IgD-negative memory B cell (primary cell): ENCODE measurements around the gene CDC73. TPM values are rescaled to one million over a fixed set of nuclear protein-coding genes. Genes with fewer than 3 reads are reported as not detected.
"Not testable (repeated sequence)": the region's sequence is repeated elsewhere in the genome, so short reads cannot be mapped to it uniquely, and the experiment has no call there.

Source experiments
- H3K27ac Mint-ChIP-seq, 3 donors: one replicate each; pipeline ENCODE4 v1.8.0; 2020 to 2022; ENCODE audit warnings: mild to moderate bottlenecking in 3 of 3, mixed read lengths in 3 of 3, moderate library complexity in 1 of 3
- H3K27me3 Mint-ChIP-seq: one replicate; pipeline ENCODE4 v1.8.0; 2021; ENCODE audit warnings: mixed read lengths
- H3K36me3 Mint-ChIP-seq: one replicate; pipeline ENCODE4 v1.8.0; 2020; ENCODE audit warnings: mild to moderate bottlenecking, mixed read lengths
- H3K4me1 Mint-ChIP-seq, 3 donors: one replicate each; pipeline ENCODE4 v1.8.0; 2020 to 2022; ENCODE audit warnings: mixed read lengths in 3 of 3, mild to moderate bottlenecking in 1 of 3
- H3K4me3 Mint-ChIP-seq, 4 donors: one replicate each; pipeline ENCODE4 v1.8.0; 2020 to 2022; ENCODE audit warnings: mild to moderate bottlenecking in 4 of 4, mixed read lengths in 4 of 4, moderate library complexity in 3 of 4
- H3K9me3 Mint-ChIP-seq, 3 donors: one replicate each; pipeline ENCODE4 v1.8.0; 2020 to 2021; ENCODE audit warnings: mixed read lengths in 3 of 3, mild to moderate bottlenecking in 1 of 3
- polyA plus RNA-seq: library from polyadenylated mRNA; unstranded; fragments of 300-500 nt; fragmentation: Illumina TruSeq; gene quantifications from one replicate; pipeline ENCODE4 v1.2.3, GENCODE V29; 2021

CDC73 gene
- polyA plus RNA-seq, 1 donor from 2014 or later, result 37.7 TPM

GRCh38 chr1:193259636-193260035 lies 137.8 kb downstream of the CDC73 start:
- Mint-ChIP-seq H3K4me3 (no peak overlapping the region), H3K9me3 (no peaks in the 10 kb centered on the region)

GRCh38 chr1:193260056-193260745 lies 138.4 kb downstream of the CDC73 start:
- H3K27ac Mint-ChIP-seq, result no peak overlapping the region
- peaks cover 0 to 1% (median 0%) of the 10 kb centered on the region in 3 donors for H3K4me1 Mint-ChIP-seq
- H3K4me3 Mint-ChIP-seq, result no peak overlapping the region
- H3K36me3 Mint-ChIP-seq, result peaks cover 4% of the 10 kb centered on the region
- no peaks in the 10 kb centered on the region for H3K9me3 Mint-ChIP-seq
- H3K27me3 Mint-ChIP-seq, result no peaks in the 10 kb centered on the region

More at GRCh38 chr1:193259636-193260035, 137.8 kb downstream of the CDC73 start:
- H3K4me1 Mint-ChIP-seq, result no peaks in the 10 kb centered on the region
- H3K27me3 Mint-ChIP-seq, result no peaks in the 10 kb centered on the region
- H3K27ac Mint-ChIP-seq, result no peak overlapping the region
- peaks cover 4% of the 10 kb centered on the region for H3K36me3 Mint-ChIP-seq

- peaks cover 4% of the 10 kb centered on the region for H3K36me3 Mint-ChIP-seq
- H3K9me3 Mint-ChIP-seq, result peaks cover 0 to 3% (median 0%) of the 10 kb centered on the region in 3 donors
- H3K4me1 Mint-ChIP-seq, result peaks cover 1 to 4% (median 2%) of the 10 kb centered on the region in 3 donors
- H3K4me3 Mint-ChIP-seq, result no peak overlapping the region
- H3K27ac Mint-ChIP-seq, result no peak overlapping the region
- no peaks in the 10 kb centered on the region for H3K27me3 Mint-ChIP-seq
Measured at GRCh38 chr1:193260896-193261295, 139.1 kb downstream of the CDC73 start.

- peaks cover 1% of the 10 kb centered on the region for H3K36me3 Mint-ChIP-seq
- peaks cover 0 to 3% (median 0%) of the 10 kb centered on the region in 3 donors for H3K9me3 Mint-ChIP-seq
- no peak overlapping the region for H3K27ac Mint-ChIP-seq
- H3K27me3 Mint-ChIP-seq, result no peaks in the 10 kb centered on the region
- H3K4me3 Mint-ChIP-seq, result no peak overlapping the region
- peaks cover 1 to 4% (median 2%) of the 10 kb centered on the region in 3 donors for H3K4me1 Mint-ChIP-seq
Measured at GRCh38 chr1:193262661-193263060, 140.8 kb downstream of the CDC73 start.

- Mint-ChIP-seq H3K4me1 (peaks cover 1 to 4% (median 2%) of the 10 kb centered on the region in 3 donors), H3K36me3 (peaks cover 1% of the 10 kb centered on the region), H3K27me3 (no peaks in the 10 kb centered on the region)
Measured at GRCh38 chr1:193264313-193265065, 142.7 kb downstream of the CDC73 start.

GRCh38 chr1:193265716-193266115 lies 143.9 kb downstream of the CDC73 start:
- Mint-ChIP-seq H3K9me3 (peaks cover 0 to 3% (median 0%) of the 10 kb centered on the region in 3 donors), H3K4me1 (peaks cover 3 to 4% (median 3%) of the 10 kb centered on the region in 3 donors), H3K4me3 (no peak overlapping the region), H3K27me3 (no peaks in the 10 kb centered on the region), H3K27ac (no peak overlapping the region), H3K36me3 (peaks cover 5% of the 10 kb centered on the region)

More at GRCh38 chr1:193264313-193265065, 142.7 kb downstream of the CDC73 start:
- peaks cover 0 to 3% (median 0%) of the 10 kb centered on the region in 3 donors for H3K9me3 Mint-ChIP-seq
- H3K4me3 Mint-ChIP-seq, result no peak overlapping the region
- H3K27ac Mint-ChIP-seq, result no peak overlapping the region

GRCh38 chr1:193266794-193267193 lies 145.0 kb downstream of the CDC73 start:
- H3K4me3 Mint-ChIP-seq, H3K9me3 Mint-ChIP-seq, H3K27me3 Mint-ChIP-seq, H3K27ac Mint-ChIP-seq, H3K36me3 Mint-ChIP-seq: not testable (repeated sequence)
- peaks cover 7 to 11% (median 10%) of the 10 kb centered on the region in 3 donors for H3K4me1 Mint-ChIP-seq

- Mint-ChIP-seq H3K4me1 (peaks cover 5 to 8% (median 6%) of the 10 kb centered on the region in 3 donors), H3K9me3 (peaks cover 0 to 6% (median 5%) of the 10 kb centered on the region in 3 donors), H3K27ac (no peak overlapping the region), H3K36me3 (peaks cover 14% of the 10 kb centered on the region), H3K4me3 (peak overlapping the region in 1 of 4 donors; percentile 17), H3K27me3 (no peaks in the 10 kb centered on the region)
Measured at GRCh38 chr1:193270996-193271395, 149.2 kb downstream of the CDC73 start.

- H3K36me3 Mint-ChIP-seq, result peaks cover 9% of the 10 kb centered on the region
- H3K27me3 Mint-ChIP-seq, result no peaks in the 10 kb centered on the region
- peaks cover 3 to 7% (median 6%) of the 10 kb centered on the region in 3 donors for H3K4me1 Mint-ChIP-seq
- H3K4me3 Mint-ChIP-seq, result no peak overlapping the region
- no peak overlapping the region for H3K27ac Mint-ChIP-seq
- peaks cover 0 to 6% (median 5%) of the 10 kb centered on the region in 3 donors for H3K9me3 Mint-ChIP-seq
Measured at GRCh38 chr1:193275773-193276172, 153.9 kb downstream of the CDC73 start.

- Mint-ChIP-seq H3K27ac (no peak overlapping the region), H3K36me3 (peaks cover 2% of the 10 kb centered on the region), H3K27me3 (no peaks in the 10 kb centered on the region), H3K9me3 (no peaks in the 10 kb centered on the region), H3K4me3 (no peak overlapping the region), H3K4me1 (no peaks in the 10 kb centered on the region)
Measured at GRCh38 chr1:193278968-193279367, 157.1 kb downstream of the CDC73 start.

GRCh38 chr1:193281894-193282293 lies 160.1 kb downstream of the CDC73 start:
- H3K27me3 Mint-ChIP-seq, result no peaks in the 10 kb centered on the region
- no peaks in the 10 kb centered on the region for H3K36me3 Mint-ChIP-seq
- peaks cover 0 to 2% (median 0%) of the 10 kb centered on the region in 3 donors for H3K9me3 Mint-ChIP-seq
- H3K4me1 Mint-ChIP-seq, result no peaks in the 10 kb centered on the region
- H3K4me3 Mint-ChIP-seq, result no peak overlapping the region
- no peak overlapping the region for H3K27ac Mint-ChIP-seq

GRCh38 chr1:193283016-193283415 lies 161.2 kb downstream of the CDC73 start:
- Mint-ChIP-seq H3K27me3 (no peaks in the 10 kb centered on the region), H3K27ac (no peak overlapping the region), H3K4me3 (no peak overlapping the region), H3K4me1 (no peaks in the 10 kb centered on the region), H3K9me3 (peaks cover 0 to 2% (median 0%) of the 10 kb centered on the region in 3 donors), H3K36me3 (no peaks in the 10 kb centered on the region)

GRCh38 chr1:193284219-193284618 lies 162.4 kb downstream of the CDC73 start:
- no peak overlapping the region for H3K4me3 Mint-ChIP-seq
- H3K36me3 Mint-ChIP-seq, result no peaks in the 10 kb centered on the region
- H3K27me3 Mint-ChIP-seq, result no peaks in the 10 kb centered on the region
- H3K27ac Mint-ChIP-seq, result no peak overlapping the region
- H3K9me3 Mint-ChIP-seq, result peaks cover 0 to 2% (median 0%) of the 10 kb centered on the region in 3 donors
- H3K4me1 Mint-ChIP-seq, result no peaks in the 10 kb centered on the region

- Mint-ChIP-seq H3K36me3 (no peaks in the 10 kb centered on the region), H3K4me1 (no peaks in the 10 kb centered on the region), H3K27ac (no peak overlapping the region), H3K27me3 (no peaks in the 10 kb centered on the region), H3K9me3 (peaks cover 0 to 2% (median 0%) of the 10 kb centered on the region in 3 donors), H3K4me3 (no peak overlapping the region)
Measured at GRCh38 chr1:193285641-193286040, 163.8 kb downstream of the CDC73 start.

- H3K27ac Mint-ChIP-seq, result not testable (repeated sequence)
Measured at GRCh38 chr1:193288548-193289080, 166.8 kb downstream of the CDC73 start.

More at GRCh38 chr1:193288548-193289080, 166.8 kb downstream of the CDC73 start:
- not testable (repeated sequence) for H3K9me3 Mint-ChIP-seq, H3K4me3 Mint-ChIP-seq, H3K4me1 Mint-ChIP-seq, H3K36me3 Mint-ChIP-seq, H3K27me3 Mint-ChIP-seq
